Neuronal stem cell (in vitro differentiated cells): ENCODE results near the gene NEK2.
A peak's percentile ranks its signal among the peaks of the same experiment; 100 is the strongest.

Experiments used
- DNase-seq: peaks from one replicate; pipeline ENCODE4 v3.0.0-alpha.2; 2013; ENCODE audit warnings: low spot score
- H2AFZ ChIP-seq: one replicate; pipeline ENCODE4 v1.6.1; 2013; ENCODE audit warnings: mild to moderate bottlenecking, low read length, inconsistent platforms
- H2AK5ac ChIP-seq: 2 replicates; pipeline ENCODE4 v1.6.1; 2013; ENCODE audit warnings: low read depth, mild to moderate bottlenecking, inconsistent platforms, low read length, moderate library complexity, mixed read lengths
- H2BK120ac ChIP-seq: 2 replicates; pipeline ENCODE4 v1.6.1; 2013; ENCODE audit warnings: low read depth, mild to moderate bottlenecking, inconsistent platforms, low read length, moderate library complexity, mixed read lengths
- H2BK12ac ChIP-seq: one replicate; pipeline ENCODE4 v1.6.1; 2013; ENCODE audit warnings: low read length, inconsistent platforms
- H2BK15ac ChIP-seq: 2 replicates; pipeline ENCODE4 v1.6.1; 2013; ENCODE audit warnings: mild to moderate bottlenecking, low read length, inconsistent platforms, mixed read lengths
- H2BK5ac ChIP-seq: one replicate; pipeline ENCODE4 v1.6.1; 2013; ENCODE audit warnings: inconsistent platforms, mild to moderate bottlenecking, low read length, moderate library complexity
- H3K14ac ChIP-seq: one replicate; pipeline ENCODE4 v1.6.1; 2013; ENCODE audit warnings: low read length, inconsistent platforms
- H3K18ac ChIP-seq: 2 replicates; pipeline ENCODE4 v1.6.1; 2013; ENCODE audit warnings: low read length, inconsistent platforms
- H3K23ac ChIP-seq: 2 replicates; pipeline ENCODE4 v1.6.1; 2013; ENCODE audit warnings: low read depth, mild to moderate bottlenecking, mixed read lengths, low read length, inconsistent platforms; ENCODE audit not compliant: poor library complexity
- H3K27ac ChIP-seq: replicated peaks from 3 replicates; pipeline ENCODE4 v1.5.1; 2013; ENCODE audit warnings: low read length, inconsistent platforms
- H3K27me3 ChIP-seq, 3 experiments: 2 replicates each; pipeline ENCODE4 v1.6.1; 2013; ENCODE audit warnings: low read length in 3 of 3, mild to moderate bottlenecking in 2 of 3, inconsistent platforms in 1 of 3, low read depth in 1 of 3, mixed read lengths in 1 of 3, moderate library complexity in 1 of 3; ENCODE audit not compliant: control insufficient read depth in 3 of 3, insufficient read depth in 3 of 3
- H3K36me3 ChIP-seq, 2 donors: replicated peaks in 1 of 2; 2 replicates each; pipeline ENCODE4 v1.6.1; 2013; ENCODE audit warnings: low read length in 2 of 2; ENCODE audit not compliant: control insufficient read depth in 2 of 2, insufficient read depth in 2 of 2
- H3K4ac ChIP-seq: 2 replicates; pipeline ENCODE4 v1.6.1; 2013; ENCODE audit warnings: inconsistent platforms, mild to moderate bottlenecking, low read length, moderate library complexity
- H3K4me1 ChIP-seq, 2 donors: 1 replicate in 1 of 2; 2 replicates in 1 of 2; pipeline ENCODE4 v1.6.1; 2013; ENCODE audit warnings: low read length in 2 of 2, low read depth in 1 of 2; ENCODE audit not compliant: control insufficient read depth in 2 of 2, insufficient read depth in 1 of 2
- H3K4me2 ChIP-seq: one replicate; pipeline ENCODE4 v1.6.1; 2013; ENCODE audit warnings: mild to moderate bottlenecking, low read length, inconsistent platforms; ENCODE audit not compliant: insufficient read depth, poor library complexity, severe bottlenecking
- H3K4me3 ChIP-seq, 2 donors: 2 replicates each; pipeline ENCODE4 v1.5.1; 2013; ENCODE audit warnings: low read length in 2 of 2, mild to moderate bottlenecking in 2 of 2, inconsistent platforms in 1 of 2, moderate library complexity in 1 of 2
- H3K79me1 ChIP-seq: one replicate; pipeline ENCODE4 v1.6.1; 2013; ENCODE audit warnings: low read depth, mild to moderate bottlenecking, inconsistent platforms, low read length, moderate library complexity
- H3K9ac ChIP-seq: one replicate; pipeline ENCODE4 v1.6.1; 2013; ENCODE audit warnings: mild to moderate bottlenecking, low read depth, low read length, inconsistent platforms; ENCODE audit not compliant: poor library complexity
- H3K9me3 ChIP-seq, 2 donors: replicated peaks in 1 of 2; 2 replicates each; pipeline versions ENCODE3 to v1.6.1; 2013; ENCODE audit warnings: low read length in 2 of 2, mild to moderate bottlenecking in 2 of 2, inconsistent platforms in 1 of 2, low read depth in 1 of 2, mixed read lengths in 1 of 2, moderate library complexity in 1 of 2; ENCODE audit not compliant: control insufficient read depth in 2 of 2, insufficient read depth in 1 of 2
- H4K8ac ChIP-seq: one replicate; pipeline ENCODE4 v1.6.1; 2013; ENCODE audit warnings: low read depth, mild to moderate bottlenecking, inconsistent platforms, low read length, moderate library complexity
- H4K91ac ChIP-seq: one replicate; pipeline ENCODE4 v1.6.1; 2013; ENCODE audit warnings: low read length, low read depth, mild to moderate bottlenecking, inconsistent platforms; ENCODE audit not compliant: poor library complexity
- WGBS, 2 donors: extraction: QIAGEN DNeasy Blood & Tissue Kit; methylation state at CpG; one replicate each; pipeline ENCODE4 v1.1.7; 2013; ENCODE audit warnings: missing lambda C conversion rate in 2 of 2, mixed read lengths in 1 of 2; ENCODE audit not compliant: insufficient read length in 2 of 2, insufficient replicate concordance in 1 of 2; ENCODE audit errors: extremely low coverage in 2 of 2; 5-methylcytosine and 5-hydroxymethylcytosine counted together

Gene NEK2

GRCh38 chr1:211619033-211619996 lies 56.1 kb downstream of the NEK2 start:
- Histone ChIP-seq H3K4me2 (no peak overlapping the region), H3K79me1 (no peaks in the 10 kb centered on the region), H2AK5ac (no peak overlapping the region), H3K9me3 (no peaks in the 10 kb centered on the region), H3K4me1 (peaks cover 0 to 10% of the 10 kb centered on the region in 2 donors), H3K4me3 (no peak overlapping the region), H4K91ac (no peak overlapping the region), H2AFZ (no peak overlapping the region), H3K27ac (no peak overlapping the region), H3K18ac (no peak overlapping the region), H2BK12ac (no peak overlapping the region), H3K4ac (no peak overlapping the region), H3K23ac (no peak overlapping the region), H2BK5ac (no peak overlapping the region), H3K14ac (no peak overlapping the region), H2BK15ac (no peak overlapping the region), H2BK120ac (no peak overlapping the region), H3K36me3 (peaks cover 0 to 1% of the 10 kb centered on the region in 2 donors), H4K8ac (no peak overlapping the region), H3K27me3 (peaks cover 0 to 13% (median 0%) of the 10 kb centered on the region in 3 experiments), H3K9ac (no peak overlapping the region)
- DNase-seq = no peak
- WGBS, 2 donors = no CpG with 5 or more reads among the region's 8 CpGs

- Histone ChIP-seq H2BK5ac (peak overlapping the region; percentile 26), H3K9me3 (no peaks in the 10 kb centered on the region), H3K27me3 (peaks cover 0 to 9% (median 0%) of the 10 kb centered on the region in 3 experiments), H2BK15ac (peak overlapping the region; percentile 19), H2AFZ (peak overlapping the region; percentile 97), H4K8ac (peak overlapping the region; percentile 94), H3K14ac (no peak overlapping the region), H3K23ac (no peak overlapping the region), H3K79me1 (no peaks in the 10 kb centered on the region), H3K4ac (peak overlapping the region; percentile 46), H3K18ac (peak overlapping the region; percentile 80), H3K4me2 (no peak overlapping the region), H2AK5ac (peak overlapping the region; percentile 30), H3K36me3 (peaks cover 0 to 1% of the 10 kb centered on the region in 2 donors), H2BK120ac (peak overlapping the region; percentile 9), H2BK12ac (no peak overlapping the region), H3K27ac (peak overlapping the region; percentile 21), H3K4me3 (no peak overlapping the region), H3K9ac (no peak overlapping the region), H3K4me1 (peaks cover 0 to 12% of the 10 kb centered on the region in 2 donors), H4K91ac (no peak overlapping the region)
- WGBS, 2 donors = no CpG with 5 or more reads among the region's 5 CpGs
- no peak for DNase-seq
These were observed 58.5 kb downstream of the NEK2 start for GRCh38 chr1:211616965-211617297.

GRCh38 chr1:211616231-211616964 lies 59.0 kb downstream of the NEK2 start:
- Histone ChIP-seq H3K9ac (no peak overlapping the region), H3K79me1 (no peaks in the 10 kb centered on the region), H3K4me3 (no peak overlapping the region), H3K18ac (peak overlapping the region; percentile 80), H3K14ac (no peak overlapping the region), H3K4me2 (no peak overlapping the region), H2BK12ac (no peak overlapping the region), H3K4ac (peak overlapping the region; percentile 46), H2AFZ (peak overlapping the region; percentile 97), H3K4me1 (peaks cover 0 to 12% of the 10 kb centered on the region in 2 donors), H2BK15ac (peak overlapping the region; percentile 19), H3K36me3 (peaks cover 0 to 1% of the 10 kb centered on the region in 2 donors), H3K27ac (peak overlapping the region; percentile 21), H3K9me3 (no peaks in the 10 kb centered on the region), H2AK5ac (peak overlapping the region; percentile 30), H2BK120ac (peak overlapping the region; percentile 9), H3K27me3 (peaks cover 0 to 5% (median 0%) of the 10 kb centered on the region in 3 experiments), H2BK5ac (peak overlapping the region; percentile 26), H4K8ac (peak overlapping the region; percentile 94), H3K23ac (no peak overlapping the region), H4K91ac (no peak overlapping the region)
- DNase-seq = no peak
- no CpG with 5 or more reads among the region's 13 CpGs for WGBS, 2 donors

GRCh38 chr1:211614615-211615014 lies 60.8 kb downstream of the NEK2 start:
- Histone ChIP-seq H2BK15ac (no peak overlapping the region), H2BK120ac (no peak overlapping the region), H4K91ac (no peak overlapping the region), H3K4me2 (no peak overlapping the region), H3K36me3 (no peaks in the 10 kb centered on the region), H3K18ac (no peak overlapping the region), H3K27ac (no peak overlapping the region), H2AFZ (no peak overlapping the region), H3K27me3 (peaks cover 0 to 4% (median 0%) of the 10 kb centered on the region in 3 experiments), H4K8ac (no peak overlapping the region), H3K79me1 (no peaks in the 10 kb centered on the region), H3K14ac (no peak overlapping the region), H3K23ac (no peak overlapping the region), H2AK5ac (peak overlapping the region; percentile 70), H2BK5ac (no peak overlapping the region), H3K9me3 (no peaks in the 10 kb centered on the region), H3K4me1 (peaks cover 0 to 8% of the 10 kb centered on the region in 2 donors), H3K9ac (peak overlapping the region; percentile 9), H3K4me3 (no peak overlapping the region), H3K4ac (no peak overlapping the region), H2BK12ac (no peak overlapping the region)
- DNase-seq = no peak
- WGBS, 2 donors = no CpG with 5 or more reads among the region's 11 CpGs
